HG03064 (cell line): Measurements from ENCODE around the gene FAR2.
"Not testable (repeated sequence)": the region's sequence is repeated elsewhere in the genome, so short reads cannot be mapped to it uniquely, and the experiment has no call there.

Source experiments
- ATAC-seq: cut with Tn5 transposase; IDR thresholded peaks from one replicate; pipeline ENCODE4 v1.9.1; 2021; ENCODE audit warnings: low read depth; ENCODE audit not compliant: unreplicated experiment

FAR2 gene

DNA sequence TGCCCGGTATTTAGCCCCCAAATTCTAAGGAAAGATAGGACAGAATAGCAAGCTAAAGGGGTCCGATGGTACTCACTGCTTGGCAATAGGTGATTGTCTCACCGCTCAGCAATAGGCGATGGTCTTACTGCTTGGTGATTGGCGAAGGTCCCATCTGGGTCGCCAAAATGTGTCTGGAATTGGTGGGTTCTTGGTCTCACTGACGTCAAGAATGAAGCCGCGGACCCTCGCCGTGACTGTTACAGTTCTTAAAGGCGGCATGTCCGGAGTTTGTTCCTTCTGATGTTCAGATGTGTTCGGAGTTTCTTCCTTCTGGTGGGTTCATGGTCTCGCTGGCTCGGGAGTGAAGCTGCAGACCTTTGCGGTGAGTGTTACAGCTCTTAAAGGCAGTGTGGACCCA lies 236.1 kb downstream of the FAR2 start:
- ATAC-seq, result not testable (repeated sequence)
